HL-60 (cell line): Measurements from ENCODE around the gene RHOV.

Source experiments
- DNase-seq, 2 experiments: peaks; one replicate each; pipeline ENCODE4 v3.0.0-alpha.2; 2010 to 2020; ENCODE audit warnings: low read depth in 1 of 2, low spot score in 1 of 2
- H3K27ac ChIP-seq: fragments of 250-450 bp; sonication (Bioruptor Pico); replicated peaks from 2 replicates; pipeline ENCODE4 v1.5.1; 2020; ENCODE audit warnings: mild to moderate bottlenecking, moderate library complexity
- H3K27me3 ChIP-seq: fragments of 250-450 bp; sonication (Bioruptor Pico); 2 replicates; pipeline ENCODE4 v1.5.1; 2021; ENCODE audit warnings: mild to moderate bottlenecking, moderate library complexity; ENCODE audit not compliant: insufficient read depth, poor library complexity, severe bottlenecking
- H3K4me3 ChIP-seq: replicated peaks from 2 replicates; pipeline ENCODE4 v1.5.1; 2011; ENCODE audit warnings: mild to moderate bottlenecking, control low read depth, low read length; ENCODE audit not compliant: insufficient read depth
- GABPA ChIP-seq: IDR thresholded peaks from 2 replicates; pipeline ENCODE4 v1.6.1; 2012; ENCODE audit warnings: low read depth
- POLR2AphosphoS5 ChIP-seq: IDR thresholded peaks from 2 replicates; pipeline ENCODE4 v1.6.1; 2012; ENCODE audit warnings: low read depth
- REST ChIP-seq: IDR thresholded peaks from 2 replicates; pipeline ENCODE4 v1.6.1; 2012; ENCODE audit warnings: low read depth; ENCODE audit not compliant: insufficient replicate concordance
- SPI1 ChIP-seq: IDR thresholded peaks from 2 replicates; pipeline ENCODE4 v1.6.1; 2012; ENCODE audit warnings: low read depth, mild to moderate bottlenecking, borderline replicate concordance
- TF ChIP-seq, protein P1 (sequence below): IDR thresholded peaks from one replicate; pipeline ENCODE4 v1.5.1; 2011; ENCODE audit warnings: low read length, control low read depth, inconsistent platforms; ENCODE audit not compliant: insufficient read depth

The RHOV gene

DNA sequence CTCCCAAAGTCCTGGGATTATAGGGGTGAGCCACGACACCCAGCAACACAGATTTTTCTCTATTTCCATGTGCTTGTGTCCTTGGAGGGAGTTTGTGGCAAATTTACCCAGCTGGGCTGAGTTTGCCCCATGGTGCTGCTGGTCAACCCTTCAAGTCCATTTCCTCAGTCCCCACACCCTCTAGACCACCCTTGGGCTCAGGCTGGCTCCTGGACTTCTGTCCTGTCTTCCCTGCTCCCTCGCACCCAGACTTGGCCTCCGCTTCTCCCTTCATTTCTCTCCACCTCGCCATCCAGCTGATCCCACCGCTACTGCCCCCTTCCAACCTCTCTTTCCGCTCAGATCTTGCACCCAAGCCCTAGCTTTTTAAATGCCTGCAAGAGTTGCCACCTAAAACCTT lies 7.3 kb upstream of the RHOV start:
- no peak for DNase-seq
- H3K27me3 ChIP-seq: no peaks in the 10 kb centered on the region
- H3K4me3 ChIP-seq: no peak overlapping the region
- no peak overlapping the region for H3K27ac ChIP-seq
- TF ChIP-seq SPI1: no peak
- TF ChIP-seq REST: no peak
- TF ChIP-seq GABPA: no peak
- TF ChIP-seq POLR2AphosphoS5: no peak
- TF ChIP-seq, protein P1, sequence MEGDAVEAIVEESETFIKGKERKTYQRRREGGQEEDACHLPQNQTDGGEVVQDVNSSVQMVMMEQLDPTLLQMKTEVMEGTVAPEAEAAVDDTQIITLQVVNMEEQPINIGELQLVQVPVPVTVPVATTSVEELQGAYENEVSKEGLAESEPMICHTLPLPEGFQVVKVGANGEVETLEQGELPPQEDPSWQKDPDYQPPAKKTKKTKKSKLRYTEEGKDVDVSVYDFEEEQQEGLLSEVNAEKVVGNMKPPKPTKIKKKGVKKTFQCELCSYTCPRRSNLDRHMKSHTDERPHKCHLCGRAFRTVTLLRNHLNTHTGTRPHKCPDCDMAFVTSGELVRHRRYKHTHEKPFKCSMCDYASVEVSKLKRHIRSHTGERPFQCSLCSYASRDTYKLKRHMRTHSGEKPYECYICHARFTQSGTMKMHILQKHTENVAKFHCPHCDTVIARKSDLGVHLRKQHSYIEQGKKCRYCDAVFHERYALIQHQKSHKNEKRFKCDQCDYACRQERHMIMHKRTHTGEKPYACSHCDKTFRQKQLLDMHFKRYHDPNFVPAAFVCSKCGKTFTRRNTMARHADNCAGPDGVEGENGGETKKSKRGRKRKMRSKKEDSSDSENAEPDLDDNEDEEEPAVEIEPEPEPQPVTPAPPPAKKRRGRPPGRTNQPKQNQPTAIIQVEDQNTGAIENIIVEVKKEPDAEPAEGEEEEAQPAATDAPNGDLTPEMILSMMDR: no peak

GRCh38 chr15:40879609-40880008 lies 5.6 kb upstream of the RHOV start:
- no peak overlapping the region for H3K27ac ChIP-seq
- TF ChIP-seq, protein P1: no peak
- TF ChIP-seq GABPA: no peak
- no peak for DNase-seq
- no peak overlapping the region for H3K4me3 ChIP-seq
- H3K27me3 ChIP-seq: no peaks in the 10 kb centered on the region

- no peaks in the 10 kb centered on the region for H3K27me3 ChIP-seq
- no peak for TF ChIP-seq GABPA
- no peak for DNase-seq
- H3K27ac ChIP-seq: no peak overlapping the region
- H3K4me3 ChIP-seq: no peak overlapping the region
These were observed 4.8 kb upstream of the RHOV start for GRCh38 chr15:40878785-40879184.

- DNase-seq: no peak
- H3K27ac ChIP-seq: no peak overlapping the region
- TF ChIP-seq GABPA: no peak
- TF ChIP-seq POLR2AphosphoS5: no peak
- TF ChIP-seq REST: no peak
- TF ChIP-seq, protein P1: no peak
- TF ChIP-seq SPI1: no peak
These were observed 3.7 kb upstream of the RHOV start for GRCh38 chr15:40877694-40878093.

More at GRCh38 chr15:40877694-40878093, 3.7 kb upstream of the RHOV start:
- Histone ChIP-seq H3K4me3 (no peak overlapping the region), H3K27me3 (no peaks in the 10 kb centered on the region)
